NT2/D1 (cell line): ENCODE measurements around the gene TMEM119.

Source experiments
- DNase-seq: peaks from one replicate; pipeline ENCODE4 v3.0.0-alpha.2; 2011; ENCODE audit warnings: low read depth, low spot score
- H3K27me3 ChIP-seq: 2 replicates; pipeline ENCODE4 v1.6.0; 2011; ENCODE audit warnings: mild to moderate bottlenecking; ENCODE audit not compliant: insufficient read length, insufficient read depth
- H3K36me3 ChIP-seq: 2 replicates; pipeline ENCODE4 v1.6.1; 2011; ENCODE audit warnings: mild to moderate bottlenecking, low read length, mixed read lengths; ENCODE audit not compliant: insufficient read depth, insufficient read length
- H3K4me1 ChIP-seq: 2 replicates; pipeline ENCODE4 v1.5.1; 2011; ENCODE audit not compliant: insufficient read depth, insufficient read length
- H3K4me3 ChIP-seq: 2 replicates; pipeline ENCODE4 v1.5.1; 2011; ENCODE audit warnings: low read depth; ENCODE audit not compliant: insufficient read length
- H3K9ac ChIP-seq: 2 replicates; pipeline ENCODE4 v1.6.0; 2011; ENCODE audit warnings: low read depth; ENCODE audit not compliant: insufficient read length
- H3K9me3 ChIP-seq: 2 replicates; pipeline ENCODE4 v1.5.1; 2011; ENCODE audit warnings: mild to moderate bottlenecking, low read length; ENCODE audit not compliant: insufficient read depth
- SUZ12 ChIP-seq: IDR thresholded peaks from 2 replicates; pipeline ENCODE4 v1.6.1; 2011; ENCODE audit not compliant: insufficient read length, insufficient read depth; ENCODE audit errors: extremely low read depth
- YY1 ChIP-seq: IDR thresholded peaks from 2 replicates; pipeline ENCODE4 v1.6.1; 2011; ENCODE audit not compliant: insufficient read length, insufficient read depth
- ZNF274 ChIP-seq: IDR thresholded peaks from 2 replicates; pipeline ENCODE4 v1.6.1; 2011; ENCODE audit warnings: mild to moderate bottlenecking, low read depth, low read length

Gene TMEM119

GRCh38 chr12:108612788-108613282 lies 15.0 kb upstream of the TMEM119 start:
- Histone ChIP-seq H3K27me3 (no peaks in the 10 kb centered on the region), H3K36me3 (no peaks in the 10 kb centered on the region), H3K4me1 (peaks cover 17% of the 10 kb centered on the region), H3K4me3 (no peak overlapping the region), H3K9ac (no peak overlapping the region), H3K9me3 (peaks cover 9% of the 10 kb centered on the region; the same call in 1 of the 2 replicates)
- no peak for DNase-seq
- TF ChIP-seq SUZ12 = no peak
- TF ChIP-seq YY1 = no peak
- no peak for TF ChIP-seq ZNF274

- no peaks in the 10 kb centered on the region for H3K27me3 ChIP-seq
- no peak overlapping the region for H3K9ac ChIP-seq
- peaks cover 9% of the 10 kb centered on the region; the same call in 1 of the 2 replicates for H3K9me3 ChIP-seq
- H3K36me3 ChIP-seq = no peaks in the 10 kb centered on the region
- H3K4me3 ChIP-seq = no peak overlapping the region
- H3K4me1 ChIP-seq = peaks cover 15% of the 10 kb centered on the region
- TF ChIP-seq SUZ12 (no peak), YY1 (no peak), ZNF274 (no peak)
- DNase-seq = no peak
Measured at GRCh38 chr12:108611884-108612415, 14.1 kb upstream of the TMEM119 start.

GRCh38 chr12:108610856-108611605 lies 13.1 kb upstream of the TMEM119 start:
- H3K9me3 ChIP-seq = peaks cover 6% of the 10 kb centered on the region; the same call in 1 of the 2 replicates
- H3K4me3 ChIP-seq = no peak overlapping the region
- H3K27me3 ChIP-seq = no peaks in the 10 kb centered on the region
- H3K9ac ChIP-seq = no peak overlapping the region
- H3K36me3 ChIP-seq = no peaks in the 10 kb centered on the region
- no peak for DNase-seq
- H3K4me1 ChIP-seq = peaks cover 19% of the 10 kb centered on the region
- TF ChIP-seq ZNF274 = no peak
- no peak for TF ChIP-seq YY1
- no peak for TF ChIP-seq SUZ12

- no peaks in the 10 kb centered on the region for H3K27me3 ChIP-seq
- peaks cover 19% of the 10 kb centered on the region for H3K4me1 ChIP-seq
- no peak for DNase-seq
- no peaks in the 10 kb centered on the region for H3K36me3 ChIP-seq
- H3K9me3 ChIP-seq = no peaks in the 10 kb centered on the region
- H3K4me3 ChIP-seq = no peak overlapping the region
- no peak for TF ChIP-seq ZNF274
- no peak for TF ChIP-seq SUZ12
- no peak for TF ChIP-seq YY1
- H3K9ac ChIP-seq = no peak overlapping the region
Measured at GRCh38 chr12:108610336-108610815, 12.5 kb upstream of the TMEM119 start.

GRCh38 chr12:108609537-108610335 lies 11.9 kb upstream of the TMEM119 start:
- DNase-seq = no peak
- H3K9ac ChIP-seq = peak overlapping the region; percentile 4
- no peak overlapping the region for H3K4me3 ChIP-seq
- no peaks in the 10 kb centered on the region for H3K9me3 ChIP-seq
- no peaks in the 10 kb centered on the region for H3K36me3 ChIP-seq
- TF ChIP-seq YY1 (no peak), ZNF274 (no peak), SUZ12 (no peak)
- no peaks in the 10 kb centered on the region for H3K27me3 ChIP-seq
- peaks cover 19% of the 10 kb centered on the region for H3K4me1 ChIP-seq

- Histone ChIP-seq H3K4me1 (peaks cover 25% of the 10 kb centered on the region), H3K27me3 (no peaks in the 10 kb centered on the region), H3K36me3 (no peaks in the 10 kb centered on the region), H3K9ac (no peak overlapping the region), H3K9me3 (no peaks in the 10 kb centered on the region), H3K4me3 (no peak overlapping the region)
- TF ChIP-seq SUZ12 (no peak), ZNF274 (no peak), YY1 (no peak)
- DNase-seq = no peak
Measured at GRCh38 chr12:108608616-108609015, 10.7 kb upstream of the TMEM119 start.
